ENCODE measurements around the gene RPTOR. TPM values are rescaled to one million over a fixed set of nuclear protein-coding genes. Genes with fewer than 3 reads are reported as not detected.

RPTOR gene
- polyA plus RNA-seq, 1 of the 3 experiments (the other 2 are of a cell fraction) = 14.9 TPM

DNA sequence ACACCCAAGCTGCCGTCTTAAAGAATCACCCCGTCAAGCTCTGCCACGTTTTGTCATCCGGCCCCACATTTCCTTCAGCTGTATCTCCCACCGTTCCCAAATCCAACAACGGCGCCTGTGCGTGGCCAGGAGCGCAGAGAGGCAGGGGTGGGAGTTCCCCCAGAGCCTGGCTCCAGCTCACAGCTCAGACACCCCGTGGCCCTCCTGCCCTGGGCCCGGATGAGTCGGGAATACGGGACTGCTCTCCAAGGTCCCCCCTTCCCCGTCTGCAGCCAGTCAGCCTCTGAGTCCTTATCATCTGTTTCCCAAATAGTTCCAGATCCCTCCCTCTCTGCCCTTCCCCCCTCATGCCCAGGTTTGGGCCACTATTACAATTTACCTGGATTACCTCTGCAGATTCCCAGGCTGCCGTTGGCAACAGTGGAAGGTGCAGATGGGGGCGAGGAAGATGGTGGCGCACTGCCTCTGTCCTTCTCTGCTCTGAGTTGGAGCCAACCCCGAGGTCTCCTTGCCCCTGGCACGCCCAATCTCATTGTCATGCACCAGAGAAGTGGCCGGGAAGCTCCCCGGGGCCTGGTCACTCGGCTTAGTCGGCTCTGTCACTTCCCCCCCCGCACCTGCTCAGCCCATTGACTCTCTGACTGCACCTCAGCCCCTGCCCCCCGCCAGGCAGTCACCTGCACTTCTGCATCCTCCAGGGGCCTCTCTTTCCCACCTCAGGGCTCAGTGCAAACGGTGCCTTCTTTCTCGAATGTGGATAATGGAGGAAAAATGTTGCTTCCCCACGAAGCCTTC lies 18.3 kb upstream of the RPTOR start:
- Histone ChIP-seq H3K9ac (no peak overlapping the region), H3F3A (replicated peaks; ENCODE audit: insufficient read depth) (no peaks in the 10 kb centered on the region), H3K9me3 (no peaks in the 10 kb centered on the region), H3K27me3 (ENCODE audit: insufficient read depth) (peaks cover 16% of the 10 kb centered on the region; the same call in 1 of the 2 replicates), H3K4me1 (ENCODE audit: control insufficient read depth in 1 of 2, insufficient read depth in 2 of 2, low read depth in 1 of 2, low read length in 1 of 2) (peaks cover 5 to 9% of the 10 kb centered on the region in 2 experiments; a peak in 2 of 4 replicates), H3K27ac (ENCODE audit: low read depth in 2 of 2, low read length in 1 of 2) (no peak overlapping the region), H3K4me2 (peak overlapping the region; percentile 44; the same call in 1 of the 2 replicates), H3K4me3 (ENCODE audit: low read depth in 2 of 2, low read length in 1 of 2) (no peak overlapping the region), H3K36me3 (replicated peaks in 1 of 2; ENCODE audit: control insufficient read depth in 1 of 2, insufficient read depth in 2 of 2, low read length in 1 of 2) (no peaks in the 10 kb centered on the region), H3K79me2 (ENCODE audit: insufficient read depth) (no peaks in the 10 kb centered on the region), H3K9me2 (no peaks in the 10 kb centered on the region), H2AFZ (ENCODE audit: low read depth) (no peak overlapping the region), H4K20me1 (ENCODE audit: insufficient read depth) (no peaks in the 10 kb centered on the region)
- 67% methylated on average over 26 of the region's 28 CpGs for WGBS (ENCODE audit: low lambda C conversion rate)
- DNase-seq = peak; percentile 25
- POLR2A ChIA-PET = no interaction called here
- CTCF ChIA-PET = no interaction called here
- no peak for TF ChIP-seq IRF3 (IDR thresholded peaks at IDR 0.05; ENCODE audit: low read depth, low read length)
- no peak for TF ChIP-seq JUND (IDR thresholded peaks at IDR 0.05)

DNA sequence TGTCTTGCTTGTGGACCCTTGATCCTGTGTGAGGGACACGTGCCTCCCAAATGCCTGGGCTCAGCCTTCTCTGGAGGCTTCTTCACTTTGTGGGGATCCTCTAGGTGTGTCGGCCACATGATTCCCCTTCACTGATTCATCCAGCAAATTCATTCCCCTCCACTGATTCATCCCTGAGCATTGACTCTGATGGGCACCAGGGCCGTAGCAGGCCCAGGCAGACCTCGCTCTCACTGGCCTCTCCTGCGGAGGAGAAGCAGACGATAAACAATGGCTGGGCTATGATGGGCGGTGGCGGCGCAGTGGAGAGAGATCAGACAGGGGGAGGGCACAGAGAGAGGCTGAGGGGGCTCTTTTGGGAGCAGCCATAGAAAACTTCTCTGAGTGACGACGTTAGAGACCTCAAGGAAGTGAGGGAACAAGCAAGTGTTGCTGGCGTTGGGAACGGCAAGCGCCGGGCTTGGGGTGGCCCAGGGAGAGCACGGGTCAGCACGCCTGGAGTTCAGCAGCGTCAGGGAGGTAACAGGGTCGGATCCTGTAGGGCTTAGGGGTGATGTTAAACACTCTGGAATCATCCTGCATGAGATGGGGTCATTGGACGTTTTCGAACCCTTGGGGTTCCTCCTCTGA lies 17.5 kb upstream of the RPTOR start:
- POLR2A ChIA-PET = no interaction called here
- H3K36me3 ChIP-seq (replicated peaks in 1 of 2; ENCODE audit: control insufficient read depth in 1 of 2, insufficient read depth in 2 of 2, low read length in 1 of 2) = no peaks in the 10 kb centered on the region
- H3K27ac ChIP-seq (ENCODE audit: low read depth in 2 of 2, low read length in 1 of 2) = no peak overlapping the region
- no peaks in the 10 kb centered on the region for H3K9me3 ChIP-seq
- TF ChIP-seq FOXJ3 (CRISPR knock-in tag; IDR thresholded peaks at IDR 0.05) = no peak
- no peak for TF ChIP-seq TEAD4 (IDR thresholded peaks at IDR 0.05; ENCODE audit: borderline replicate concordance, insufficient read depth)
- TF ChIP-seq SIN3A (IDR thresholded peaks at IDR 0.05; ENCODE audit: borderline replicate concordance, low read depth, low read length) = no peak
- TF ChIP-seq, protein P1, sequence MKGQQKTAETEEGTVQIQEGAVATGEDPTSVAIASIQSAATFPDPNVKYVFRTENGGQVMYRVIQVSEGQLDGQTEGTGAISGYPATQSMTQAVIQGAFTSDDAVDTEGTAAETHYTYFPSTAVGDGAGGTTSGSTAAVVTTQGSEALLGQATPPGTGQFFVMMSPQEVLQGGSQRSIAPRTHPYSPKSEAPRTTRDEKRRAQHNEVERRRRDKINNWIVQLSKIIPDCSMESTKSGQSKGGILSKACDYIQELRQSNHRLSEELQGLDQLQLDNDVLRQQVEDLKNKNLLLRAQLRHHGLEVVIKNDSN (IDR thresholded peaks at IDR 0.05; ENCODE audit: borderline replicate concordance, low read depth) = no peak
- no peak for TF ChIP-seq ZBTB33 (IDR thresholded peaks at IDR 0.05; ENCODE audit: borderline replicate concordance, low read depth)
- TF ChIP-seq PBX3 (IDR thresholded peaks at IDR 0.05) = no peak
- TF ChIP-seq FOXM1 (IDR thresholded peaks at IDR 0.05; ENCODE audit: low read depth) = no peak
- TF ChIP-seq ELF1 (IDR thresholded peaks at IDR 0.05) = no peak
- TF ChIP-seq MAX (IDR thresholded peaks at IDR 0.05; ENCODE audit: low read depth) = no peak
- no peak for TF ChIP-seq GABPA (IDR thresholded peaks at IDR 0.05; ENCODE audit: low read depth)
- TF ChIP-seq CHD2 (IDR thresholded peaks at IDR 0.05; ENCODE audit: low read length, partially characterized antibody) = no peak
- TF ChIP-seq EZH2phosphoT487 (IDR thresholded peaks at IDR 0.05; ENCODE audit: borderline replicate concordance, low read depth) = no peak
- no peak overlapping the region for H3K4me3 ChIP-seq (ENCODE audit: low read depth in 2 of 2, low read length in 1 of 2)
- H3K4me2 ChIP-seq = peak overlapping the region; percentile 44; the same call in 1 of the 2 replicates
- CTCF ChIA-PET = no interaction called here
- H3K4me1 ChIP-seq (ENCODE audit: control insufficient read depth in 1 of 2, insufficient read depth in 2 of 2, low read depth in 1 of 2, low read length in 1 of 2) = peaks cover 5 to 9% of the 10 kb centered on the region in 2 experiments; a peak in 2 of 4 replicates
- no peak for DNase-seq
- no peak overlapping the region for H2AFZ ChIP-seq (ENCODE audit: low read depth)
- 76% methylated on average over 21 of the region's 21 CpGs for WGBS (ENCODE audit: low lambda C conversion rate)
- no peaks in the 10 kb centered on the region for H3F3A ChIP-seq (replicated peaks; ENCODE audit: insufficient read depth)
- no peaks in the 10 kb centered on the region for H3K79me2 ChIP-seq (ENCODE audit: insufficient read depth)
- H3K27me3 ChIP-seq (ENCODE audit: insufficient read depth) = peaks cover 12% of the 10 kb centered on the region; the same call in 1 of the 2 replicates
- no peaks in the 10 kb centered on the region for H3K9me2 ChIP-seq
- no peaks in the 10 kb centered on the region for H4K20me1 ChIP-seq (ENCODE audit: insufficient read depth)
- no peak overlapping the region for H3K9ac ChIP-seq
